ENCODE data around the gene CTH.

CTH gene

DNA sequence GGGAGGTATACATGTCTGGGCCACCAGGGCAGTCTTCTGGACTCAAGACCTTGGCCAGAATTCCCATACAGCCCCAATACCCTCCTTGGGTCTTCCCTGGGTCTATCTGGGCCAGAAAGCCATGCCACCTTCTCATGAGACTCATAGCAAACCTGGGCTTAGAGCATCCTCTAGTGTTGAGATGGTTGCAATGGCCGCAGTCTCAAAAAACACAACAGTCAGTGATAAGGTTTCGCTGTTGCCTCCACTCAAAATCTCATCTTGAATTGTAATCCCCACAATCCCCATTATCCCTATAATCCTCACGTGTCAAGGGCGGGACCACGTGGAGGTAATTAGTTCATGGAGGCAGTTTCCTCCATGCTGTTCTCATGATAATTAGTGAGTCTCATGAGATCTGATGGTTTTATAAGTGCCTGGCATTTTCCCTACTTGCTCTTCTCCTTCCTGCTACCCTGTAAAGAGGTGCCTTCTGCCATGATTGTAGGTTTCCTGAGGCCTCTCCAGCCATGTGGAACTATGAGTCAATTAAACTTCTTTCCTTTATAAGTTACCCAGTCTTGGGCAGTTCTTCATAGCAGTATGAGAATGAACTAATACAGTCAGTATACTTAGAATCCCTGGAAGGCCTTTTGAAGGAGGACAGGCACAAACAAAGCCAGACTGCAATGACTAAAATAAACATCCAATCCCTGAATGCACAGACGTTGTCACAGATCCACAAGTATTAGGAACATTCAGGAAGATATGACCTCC lies 77.0 kb downstream of the CTH start:
- TF ChIP-seq CTCF (IDR thresholded peaks at IDR 0.05; ENCODE audit: low read depth, low read length): peak; percentile 69
- no peak overlapping the region for H3K4me3 ChIP-seq (replicated peaks in 1 of 2; ENCODE audit: low read depth in 2 of 2, low read length in 2 of 2)
- DNase-seq (ENCODE audit: low read depth in 2 of 2): peak; percentile 42 to 57
